GM18870 (cell line): Measurements from ENCODE around the gene PHACTR3.
"Not testable (repeated sequence)": the region's sequence is repeated elsewhere in the genome, so short reads cannot be mapped to it uniquely, and the experiment has no call there.

Experiments
- ATAC-seq: cut with Tn5 transposase; IDR thresholded peaks from one replicate; pipeline ENCODE4 v1.9.1; 2021; ENCODE audit warnings: moderate library complexity; ENCODE audit not compliant: unreplicated experiment

Gene PHACTR3

DNA sequence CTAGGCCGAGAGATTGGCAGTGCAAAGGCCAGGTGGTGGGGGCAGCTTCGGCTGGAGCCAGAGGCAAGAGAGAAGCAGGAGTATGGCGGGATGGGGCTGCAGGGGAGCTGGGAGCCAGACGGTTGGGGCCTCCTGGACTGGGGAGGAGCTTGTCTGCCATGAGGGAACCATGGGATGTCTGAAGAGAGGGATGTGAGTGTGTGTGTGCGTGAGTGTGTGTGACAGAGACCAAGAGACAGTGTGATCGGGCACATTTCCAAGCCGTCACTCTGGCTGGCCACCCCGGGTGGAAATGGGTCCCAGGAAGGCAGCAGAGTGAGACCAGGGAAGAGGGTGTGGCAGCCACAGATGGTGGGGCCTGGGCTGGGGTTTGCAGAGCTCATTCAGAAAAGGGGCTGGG lies 13.8 kb downstream of the PHACTR3 start:
- no peak for ATAC-seq

GRCh38 chr20:59618585-59618984 lies 14.2 kb downstream of the PHACTR3 start:
- ATAC-seq, result not testable (repeated sequence)

DNA sequence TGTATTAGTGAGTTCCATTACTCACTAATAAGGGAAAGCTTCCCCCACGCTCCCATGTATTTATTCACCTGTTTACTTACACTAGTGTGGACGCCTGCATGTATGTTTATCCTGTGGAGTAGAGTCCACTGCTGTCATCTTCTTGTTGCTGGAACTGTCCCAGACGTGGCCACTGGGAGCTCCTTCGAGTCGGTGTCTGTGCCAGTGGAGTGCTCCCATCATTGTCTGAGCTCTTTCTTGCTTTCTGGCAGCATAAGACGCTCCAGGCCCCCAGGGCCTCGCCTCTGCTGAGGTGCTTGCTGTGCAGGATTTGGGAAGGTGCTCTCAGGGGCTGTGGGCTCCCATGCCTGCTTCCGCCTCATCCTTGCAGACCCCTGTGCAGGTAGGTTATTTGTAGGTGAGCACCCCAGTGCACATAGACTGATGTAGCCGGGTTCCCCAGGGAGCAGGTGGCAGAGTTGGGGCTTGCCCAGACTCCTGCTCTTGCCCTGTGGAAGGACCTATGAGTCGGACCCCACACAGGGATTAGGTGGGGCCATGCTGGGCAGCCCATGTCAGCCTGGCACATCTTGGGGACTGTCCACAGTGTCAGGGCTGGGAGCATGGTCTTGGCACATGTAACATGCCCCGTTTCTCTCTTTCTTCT lies 16.6 kb downstream of the PHACTR3 start:
- no peak for ATAC-seq

DNA sequence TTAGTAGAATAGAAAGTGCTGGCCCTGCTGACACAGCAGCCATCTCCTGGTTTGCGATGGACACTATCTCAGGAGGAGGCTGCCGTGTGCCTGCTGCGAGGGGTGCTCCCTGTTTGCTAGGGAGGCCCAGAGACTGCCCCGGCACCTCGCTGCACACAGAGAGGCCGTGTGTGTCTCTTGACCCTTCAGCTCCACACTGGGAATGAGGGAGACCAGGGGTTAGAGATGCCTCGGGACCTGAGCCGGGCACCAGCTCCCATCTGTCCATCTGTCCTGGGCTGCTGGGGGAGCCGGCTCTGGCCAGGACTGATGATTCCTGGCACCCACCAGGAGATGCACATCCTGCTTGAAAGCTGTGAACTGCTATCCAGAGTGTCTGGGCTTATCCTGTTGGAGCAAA lies 18.2 kb downstream of the PHACTR3 start:
- ATAC-seq, result no peak

DNA sequence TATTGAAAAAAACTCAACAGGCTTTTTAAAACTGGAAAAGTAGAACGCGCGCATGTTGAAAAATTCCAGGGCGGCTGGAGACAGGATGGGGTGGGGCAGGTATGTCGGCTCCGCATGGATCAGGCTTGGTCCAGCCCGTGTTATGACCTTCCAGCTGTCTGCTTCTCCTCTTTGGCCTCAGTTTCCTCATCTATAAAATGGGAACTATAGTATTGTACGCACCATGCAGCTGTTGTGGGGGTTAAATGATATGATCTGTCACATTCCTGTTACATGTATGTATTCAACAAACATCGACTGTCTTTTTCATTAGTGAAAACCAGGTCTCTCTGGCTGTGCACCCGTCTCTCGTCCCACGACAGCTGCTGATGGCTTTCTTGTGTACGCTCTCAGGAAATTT lies 18.8 kb downstream of the PHACTR3 start:
- ATAC-seq, result no peak

GRCh38 chr20:59623583-59623982 lies 19.2 kb downstream of the PHACTR3 start:
- ATAC-seq, result no peak

DNA sequence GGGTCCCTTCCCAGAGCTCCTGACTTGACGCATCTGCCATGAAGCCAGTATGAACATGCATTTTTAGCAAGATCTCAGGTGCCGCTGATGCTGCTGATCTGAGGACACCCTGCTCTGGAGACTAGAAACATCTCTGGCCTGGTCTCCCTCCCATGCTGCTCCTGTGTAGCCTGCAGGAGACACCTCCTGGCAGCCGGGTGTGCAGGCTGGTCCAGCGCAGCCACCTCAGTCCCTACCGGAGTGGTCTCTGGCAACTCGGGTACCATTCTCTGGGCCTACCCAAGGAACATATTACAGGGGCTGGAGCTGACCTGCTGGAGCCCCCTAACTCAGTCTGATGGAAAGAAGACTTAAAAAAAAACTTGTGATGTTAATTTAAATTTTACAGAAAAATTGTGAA lies 20.1 kb downstream of the PHACTR3 start:
- ATAC-seq, result no peak

GRCh38 chr20:59625214-59625922 lies 21.0 kb downstream of the PHACTR3 start:
- ATAC-seq, result no peak

DNA sequence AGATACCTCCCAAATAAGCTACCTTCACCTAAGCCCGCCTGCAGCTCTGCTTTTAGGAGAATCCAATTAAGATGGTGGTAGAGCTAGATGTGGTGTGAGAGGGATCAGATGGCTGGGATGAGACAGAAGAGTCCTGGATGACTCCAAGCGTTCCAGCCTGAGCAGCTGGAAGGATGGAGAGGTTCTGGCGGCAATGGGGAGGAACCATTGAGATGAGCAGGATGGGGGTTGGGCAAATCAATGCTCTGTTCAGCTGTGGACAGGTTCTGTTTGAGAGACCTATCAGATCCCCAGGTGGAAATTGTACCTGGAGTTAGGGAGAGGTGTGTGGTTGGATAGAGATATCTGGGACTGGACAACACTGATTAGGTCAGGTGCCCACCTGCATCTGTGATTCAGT lies 23.0 kb downstream of the PHACTR3 start:
- no peak for ATAC-seq

DNA sequence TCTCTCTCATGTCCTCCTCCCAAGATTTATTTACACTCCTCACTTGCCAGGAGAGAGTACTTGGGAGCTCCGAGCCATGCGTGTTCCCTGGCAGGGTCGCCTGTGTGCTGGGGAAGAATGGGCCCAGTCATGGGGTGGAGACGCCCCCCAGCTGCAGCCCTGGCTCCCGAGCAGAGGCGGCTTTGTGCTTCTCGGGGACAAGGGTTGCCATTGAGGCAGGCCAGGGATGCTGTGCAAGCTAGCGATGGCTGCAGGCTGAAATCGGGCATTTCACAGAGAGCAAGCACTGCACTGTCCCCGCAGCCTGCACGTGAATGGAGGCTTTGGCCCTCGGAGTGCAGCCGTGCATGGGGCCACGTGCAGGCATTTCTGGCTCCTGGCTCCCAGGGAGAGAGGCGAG lies 23.8 kb downstream of the PHACTR3 start:
- no peak for ATAC-seq

- ATAC-seq, result no peak
These were observed 25.1 kb downstream of the PHACTR3 start for GRCh38 chr20:59629141-59630045.

GRCh38 chr20:59630526-59630925 lies 26.2 kb downstream of the PHACTR3 start:
- ATAC-seq, result no peak

GRCh38 chr20:59631751-59632540 lies 27.6 kb downstream of the PHACTR3 start:
- no peak for ATAC-seq

DNA sequence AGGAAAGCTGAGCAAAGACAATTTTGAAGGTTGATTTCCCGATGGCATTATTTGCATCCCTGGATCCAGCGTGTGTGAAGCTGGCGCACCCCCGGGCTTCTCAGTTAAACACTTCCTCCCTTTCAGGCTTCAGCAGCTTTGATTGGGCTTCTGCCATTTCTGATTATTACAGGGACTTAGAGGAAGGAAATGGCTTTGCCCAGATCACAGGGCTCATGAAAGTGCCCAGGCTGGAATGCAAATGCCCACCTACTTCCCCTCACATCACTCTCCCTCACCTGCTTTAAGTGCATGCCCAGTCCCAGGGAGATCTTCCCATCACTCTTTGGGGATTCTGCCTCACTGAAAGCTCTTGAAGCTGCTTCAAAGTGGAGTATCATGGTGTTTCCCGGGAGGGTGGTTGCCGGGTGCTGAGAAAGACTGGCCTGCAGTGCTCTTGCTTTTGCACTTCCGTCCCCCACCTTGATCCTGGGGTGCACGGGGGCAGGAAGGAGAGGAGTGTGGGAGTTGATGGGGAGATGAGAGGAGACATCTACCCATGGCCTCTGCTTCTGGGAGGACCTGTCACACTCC lies 28.3 kb downstream of the PHACTR3 start:
- no peak for ATAC-seq

GRCh38 chr20:59633656-59634251 lies 29.4 kb downstream of the PHACTR3 start:
- ATAC-seq, result no peak

DNA sequence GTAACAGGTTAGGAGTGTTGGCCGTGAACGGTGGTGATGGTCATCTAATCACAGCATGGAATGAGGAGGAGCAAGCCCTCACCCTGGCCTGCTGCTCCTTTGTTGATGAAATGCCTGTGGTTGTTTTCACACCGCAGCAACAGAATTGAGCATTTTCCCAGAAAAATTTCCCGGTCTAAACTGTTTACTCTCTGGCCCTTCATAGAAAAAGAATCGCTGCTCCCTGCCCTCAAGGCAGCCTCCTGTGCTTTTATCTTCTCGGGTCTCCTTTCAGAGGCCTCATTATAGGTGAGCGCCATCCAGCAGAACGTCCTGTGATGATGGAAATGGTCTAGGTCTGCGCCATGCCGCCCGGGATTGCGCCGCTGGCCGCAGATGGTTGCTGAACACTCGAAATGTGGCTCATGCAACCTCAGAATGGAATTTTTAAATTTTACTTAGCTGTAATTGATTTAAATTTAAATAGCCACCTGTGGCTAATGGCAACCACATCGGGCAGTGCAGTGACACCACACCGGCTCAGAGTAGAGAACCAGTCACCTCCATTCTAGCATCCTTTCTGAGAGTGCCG lies 30.2 kb downstream of the PHACTR3 start:
- ATAC-seq, result no peak

GRCh38 chr20:59636766-59637370 lies 32.5 kb downstream of the PHACTR3 start:
- ATAC-seq, result no peak

- no peak for ATAC-seq
These were observed 35.9 kb downstream of the PHACTR3 start for GRCh38 chr20:59640267-59640666.

DNA sequence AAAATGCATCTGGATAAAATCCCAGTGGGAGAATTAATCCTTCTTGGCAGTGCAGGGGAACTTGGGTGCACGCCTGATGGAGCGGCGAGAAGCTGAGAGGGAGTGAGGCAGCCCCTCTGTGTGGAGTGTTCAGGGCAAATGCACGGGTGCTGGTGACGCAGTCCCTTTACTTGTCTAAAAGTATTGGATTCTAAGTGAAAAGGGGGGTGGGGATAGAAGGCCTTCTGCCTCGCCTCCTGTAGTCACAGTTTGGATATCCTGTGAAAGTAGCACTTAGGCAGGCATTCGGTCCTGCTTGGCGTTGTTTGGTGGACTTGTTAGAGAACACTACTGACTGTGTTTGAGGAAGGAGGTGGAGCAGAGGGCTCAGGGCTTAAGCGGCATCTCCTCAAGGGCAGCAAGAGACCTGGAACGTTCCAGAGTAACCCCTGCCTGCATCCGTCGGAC lies 39.3 kb downstream of the PHACTR3 start:
- no peak for ATAC-seq
